ENCODE measurements around the gene RNF157. TPM values are rescaled to one million over a fixed set of nuclear protein-coding genes. Genes with fewer than 3 reads are reported as not detected.

RNF157 gene
- total RNA-seq, 1 donor = 4.7 TPM

DNA sequence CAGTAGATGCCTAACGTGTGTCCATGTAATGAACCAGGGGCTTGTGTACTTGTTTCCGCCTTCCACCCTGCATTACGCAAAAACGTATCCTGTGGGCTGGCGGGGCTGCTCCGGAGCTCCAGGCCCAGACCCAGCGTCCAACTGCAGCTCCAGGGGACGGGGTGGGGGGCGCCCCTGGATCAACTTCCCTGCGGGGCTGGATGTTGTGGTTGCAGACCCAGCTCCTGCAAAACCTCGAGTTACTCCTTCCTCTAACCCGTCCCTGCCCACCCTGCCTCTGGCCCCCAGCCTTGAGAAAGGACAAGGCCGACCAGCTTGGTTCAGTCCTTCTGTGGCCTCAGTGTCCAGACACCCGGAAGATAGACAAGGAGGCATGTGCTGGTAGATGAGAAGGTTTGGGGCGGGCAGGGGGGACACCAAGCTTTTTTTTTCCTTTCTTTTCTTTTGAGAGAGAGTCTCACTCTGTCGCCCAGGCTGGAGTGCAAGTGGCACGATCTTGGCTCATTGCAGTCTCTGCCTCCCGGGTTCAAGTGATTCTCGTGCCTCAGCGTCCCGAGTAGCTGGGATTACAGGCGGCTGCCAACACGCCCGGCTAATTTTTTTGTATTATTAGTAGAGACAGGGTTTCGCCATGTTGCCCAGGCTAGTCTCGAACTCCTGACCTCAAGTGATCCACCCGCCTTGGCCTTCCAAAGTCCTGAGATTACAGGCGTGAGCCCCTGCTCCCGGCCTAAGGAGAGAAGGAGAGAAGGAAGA, 136.0 kb downstream of the RNF157 start:
- TF ChIP-seq, protein P1, sequence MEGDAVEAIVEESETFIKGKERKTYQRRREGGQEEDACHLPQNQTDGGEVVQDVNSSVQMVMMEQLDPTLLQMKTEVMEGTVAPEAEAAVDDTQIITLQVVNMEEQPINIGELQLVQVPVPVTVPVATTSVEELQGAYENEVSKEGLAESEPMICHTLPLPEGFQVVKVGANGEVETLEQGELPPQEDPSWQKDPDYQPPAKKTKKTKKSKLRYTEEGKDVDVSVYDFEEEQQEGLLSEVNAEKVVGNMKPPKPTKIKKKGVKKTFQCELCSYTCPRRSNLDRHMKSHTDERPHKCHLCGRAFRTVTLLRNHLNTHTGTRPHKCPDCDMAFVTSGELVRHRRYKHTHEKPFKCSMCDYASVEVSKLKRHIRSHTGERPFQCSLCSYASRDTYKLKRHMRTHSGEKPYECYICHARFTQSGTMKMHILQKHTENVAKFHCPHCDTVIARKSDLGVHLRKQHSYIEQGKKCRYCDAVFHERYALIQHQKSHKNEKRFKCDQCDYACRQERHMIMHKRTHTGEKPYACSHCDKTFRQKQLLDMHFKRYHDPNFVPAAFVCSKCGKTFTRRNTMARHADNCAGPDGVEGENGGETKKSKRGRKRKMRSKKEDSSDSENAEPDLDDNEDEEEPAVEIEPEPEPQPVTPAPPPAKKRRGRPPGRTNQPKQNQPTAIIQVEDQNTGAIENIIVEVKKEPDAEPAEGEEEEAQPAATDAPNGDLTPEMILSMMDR (IDR thresholded peaks at IDR 0.05; ENCODE audit: insufficient read depth, low read depth, low read length) = no peak
- no peak for DNase-seq (ENCODE audit: low read depth)
- H3K4me3 ChIP-seq (ENCODE audit: low read depth, low read length) = peak overlapping the region; percentile 94

DNA sequence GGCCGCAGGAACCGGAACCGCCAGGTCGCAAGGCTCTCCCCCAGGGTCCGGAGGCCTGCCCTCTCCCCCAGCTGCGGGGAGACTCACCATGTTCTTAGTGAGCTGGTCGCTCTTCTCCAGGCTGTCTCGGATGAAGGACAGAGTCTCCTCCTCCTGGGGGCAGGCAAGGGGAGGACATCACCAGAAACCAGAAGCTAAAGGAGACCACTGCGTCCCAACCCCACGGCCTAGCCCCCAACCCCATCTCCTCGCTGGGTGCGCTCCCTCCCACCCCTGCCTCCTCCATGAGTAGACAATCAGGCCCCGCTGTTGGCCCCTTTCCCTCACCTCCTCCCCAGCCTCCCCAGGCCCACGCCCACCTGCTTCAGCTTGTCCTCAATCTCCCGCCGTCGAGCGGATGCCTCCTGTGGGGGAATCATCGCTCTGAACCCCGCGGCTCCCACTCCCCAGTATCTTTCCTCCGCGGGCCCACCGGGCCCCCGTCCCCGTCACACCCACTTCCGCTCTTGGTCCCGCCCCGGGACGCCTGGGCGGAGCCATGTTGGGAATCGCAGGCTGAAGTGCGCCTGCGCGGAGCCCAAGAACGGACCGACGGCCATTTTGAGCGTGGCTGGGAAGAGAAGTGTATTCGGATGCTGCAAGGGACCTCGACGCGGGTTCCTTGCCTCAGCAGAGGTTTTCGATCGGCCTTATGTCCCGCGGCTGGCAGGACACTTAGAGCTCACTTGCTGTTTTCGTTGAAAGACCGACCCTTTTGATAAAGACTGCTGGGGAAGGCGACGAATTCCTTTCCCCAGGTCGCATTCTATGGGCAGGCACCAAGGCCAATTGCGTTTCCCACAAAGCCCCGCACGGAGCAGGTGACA, 136.8 kb downstream of the RNF157 start, which contains the start of gene EXOC7:
EXOC7 (minus strand) TSS at position 514 of the 866 bp plus-strand sequence; CDS start at position 419, 95 bp downstream.
- TF ChIP-seq, protein P1 (IDR thresholded peaks at IDR 0.05; ENCODE audit: insufficient read depth, low read depth, low read length) = no peak
- H3K4me3 ChIP-seq (ENCODE audit: low read depth, low read length) = peak within 1 kb of the TSS; percentile 94
- peak; percentile 91 for DNase-seq (ENCODE audit: low read depth)

DNA sequence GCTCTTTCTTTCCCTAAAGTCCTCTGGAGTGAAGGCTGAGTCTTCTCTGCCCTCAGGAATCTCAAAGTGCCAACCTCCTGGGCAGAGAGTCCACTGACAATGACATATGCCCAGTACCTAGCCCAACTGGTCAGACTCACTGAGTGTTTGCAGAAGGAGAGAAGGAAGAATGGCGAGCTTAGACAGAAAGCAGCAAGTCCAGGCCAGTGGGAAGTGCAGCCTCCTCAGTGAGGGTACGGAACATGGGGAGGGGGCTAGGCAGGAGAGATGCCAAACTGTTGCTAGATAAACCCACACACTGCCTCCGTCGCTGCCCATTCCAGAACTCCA, 137.4 kb downstream of the RNF157 start:
- DNase-seq (ENCODE audit: low read depth) = peak; percentile 6
- peak overlapping the region; percentile 94 for H3K4me3 ChIP-seq (ENCODE audit: low read depth, low read length)

DNA sequence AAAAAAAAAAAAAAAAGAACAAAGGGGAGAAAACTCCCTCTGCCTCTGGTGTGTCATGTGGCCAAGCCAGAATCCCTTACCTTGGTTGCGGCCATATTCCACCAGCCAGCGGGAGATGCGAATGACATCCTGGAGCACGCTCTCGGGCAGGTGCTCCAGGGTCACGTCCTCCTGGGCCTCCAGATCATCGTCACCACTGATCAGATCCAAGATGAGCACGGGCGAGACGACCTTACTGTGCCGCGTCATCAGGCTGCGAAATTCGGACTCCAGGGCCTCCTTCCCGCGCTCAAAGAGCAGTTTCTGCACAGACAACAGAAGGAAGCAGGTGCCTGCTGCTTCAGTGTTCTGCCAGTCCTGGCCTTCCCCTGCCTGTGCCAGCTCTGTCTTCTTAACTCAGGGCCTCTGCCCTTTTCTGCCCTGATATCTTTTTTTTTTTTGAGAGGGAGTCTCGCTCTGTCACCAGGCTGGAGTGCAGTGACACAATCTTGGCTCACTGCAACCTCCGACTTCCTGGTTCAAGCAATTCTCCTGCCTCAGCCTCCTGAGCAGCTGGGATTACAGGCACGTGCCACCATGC, 142.5 kb downstream of the RNF157 start:
- DNase-seq (ENCODE audit: low read depth) = no peak
- TF ChIP-seq, protein P1 (IDR thresholded peaks at IDR 0.05; ENCODE audit: insufficient read depth, low read depth, low read length) = no peak
- no peak overlapping the region for H3K4me3 ChIP-seq (ENCODE audit: low read depth, low read length)

More for the DNA sequence above, 137.4 kb downstream of the RNF157 start:
- TF ChIP-seq, protein P1 (IDR thresholded peaks at IDR 0.05; ENCODE audit: insufficient read depth, low read depth, low read length) = no peak

DNA sequence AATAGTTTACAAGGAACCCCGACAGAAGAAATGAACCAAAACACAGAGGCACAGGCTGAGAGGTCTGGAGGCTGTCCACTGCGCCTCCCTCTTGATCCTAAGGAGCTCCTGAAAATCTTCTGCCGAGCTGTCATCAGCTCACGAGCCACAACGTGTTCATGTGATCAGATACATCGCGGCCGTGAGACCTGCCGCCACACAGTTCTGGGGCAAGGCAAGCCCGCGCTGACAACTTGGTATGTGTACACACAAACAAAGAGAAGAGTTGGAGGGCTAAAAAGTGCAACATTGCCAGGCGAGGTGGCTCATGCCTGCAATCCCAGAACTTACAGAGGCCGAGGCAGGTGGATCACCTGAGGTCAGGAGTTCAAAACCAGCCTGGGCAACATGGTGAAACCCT, 144.3 kb downstream of the RNF157 start:
- H3K4me3 ChIP-seq (ENCODE audit: low read depth, low read length) = no peak overlapping the region
- no peak for DNase-seq (ENCODE audit: low read depth)
- TF ChIP-seq, protein P1 (IDR thresholded peaks at IDR 0.05; ENCODE audit: insufficient read depth, low read depth, low read length) = no peak

- no peak for DNase-seq (ENCODE audit: low read depth)
- TF ChIP-seq, protein P1 (IDR thresholded peaks at IDR 0.05; ENCODE audit: insufficient read depth, low read depth, low read length) = no peak
Observed at GRCh38 chr17:76094046-76094445, 146.2 kb downstream of the RNF157 start.

More at GRCh38 chr17:76094046-76094445, 146.2 kb downstream of the RNF157 start:
- no peak overlapping the region for H3K4me3 ChIP-seq (ENCODE audit: low read depth, low read length)

Measured in fibroblast of villous mesenchyme (primary cell).